GM18873 (cell line): ENCODE data around the gene GNAT3.

Experiments
- ATAC-seq: cut with Tn5 transposase; IDR thresholded peaks from one replicate; pipeline ENCODE4 v1.9.1; 2021; ENCODE audit warnings: mild to moderate bottlenecking, moderate library complexity, moderate number of reproducible peaks; ENCODE audit not compliant: unreplicated experiment, low FRiP score

The GNAT3 gene

DNA sequence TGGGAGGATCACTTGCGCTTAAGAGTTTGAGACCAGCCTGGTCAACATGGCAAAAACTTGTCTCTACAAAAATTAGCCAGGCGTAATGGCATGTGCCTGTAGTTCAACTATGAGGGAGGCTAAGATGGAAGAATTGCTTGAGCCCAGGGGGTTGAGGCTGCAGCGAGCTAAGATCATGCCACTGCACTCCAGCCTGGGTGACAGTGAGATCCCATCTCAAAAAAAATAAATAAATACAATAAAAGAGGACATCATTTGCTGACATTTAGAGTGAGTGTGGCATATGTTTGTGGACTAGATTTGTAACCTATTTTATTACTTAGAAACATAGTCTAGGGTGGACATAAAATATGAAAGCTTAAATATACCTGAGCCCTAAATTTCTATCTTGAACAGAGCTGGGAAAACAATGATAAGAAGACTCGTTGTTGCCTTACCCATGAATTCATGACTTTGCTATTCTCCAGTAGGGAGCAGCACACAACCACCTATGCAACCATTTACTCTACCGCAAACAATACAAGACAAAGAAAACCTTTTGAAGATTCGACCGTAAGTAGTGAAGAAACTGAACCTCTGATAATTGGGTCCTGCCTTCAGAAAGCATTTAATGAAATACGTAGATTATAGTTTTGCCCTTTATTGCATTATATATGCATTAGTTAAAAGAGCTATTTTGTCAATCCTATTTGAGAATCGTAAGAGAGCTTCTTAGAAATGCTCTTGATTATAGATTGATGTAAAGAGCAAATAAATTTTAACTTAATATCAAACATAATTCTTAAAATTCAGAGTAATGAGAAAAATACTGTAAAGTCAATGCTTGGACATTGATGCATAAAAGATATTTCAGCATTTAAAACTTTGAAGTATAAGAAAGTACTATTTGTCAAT is 83.5 kb downstream of the GNAT3 start:
- ATAC-seq = no peak

DNA sequence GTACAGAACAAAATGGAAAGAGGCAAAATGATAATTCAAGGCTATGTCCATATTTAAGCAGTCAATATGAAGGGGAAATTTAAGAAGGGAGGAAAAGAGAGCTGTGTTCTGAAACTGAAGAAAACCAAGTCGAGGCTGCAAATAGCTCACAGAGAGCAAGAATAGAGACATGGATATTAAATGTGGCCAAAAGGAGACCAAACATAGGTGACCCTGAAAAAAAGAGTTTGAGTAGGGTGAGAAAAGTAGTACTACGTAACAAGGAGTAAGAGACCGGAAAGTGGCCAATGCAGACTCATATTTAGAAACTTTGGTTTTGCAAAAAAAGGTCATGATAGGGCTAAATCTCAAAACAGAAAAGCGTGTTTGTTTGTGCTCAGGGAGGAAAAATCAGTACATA is 84.6 kb downstream of the GNAT3 start:
- ATAC-seq = no peak

DNA sequence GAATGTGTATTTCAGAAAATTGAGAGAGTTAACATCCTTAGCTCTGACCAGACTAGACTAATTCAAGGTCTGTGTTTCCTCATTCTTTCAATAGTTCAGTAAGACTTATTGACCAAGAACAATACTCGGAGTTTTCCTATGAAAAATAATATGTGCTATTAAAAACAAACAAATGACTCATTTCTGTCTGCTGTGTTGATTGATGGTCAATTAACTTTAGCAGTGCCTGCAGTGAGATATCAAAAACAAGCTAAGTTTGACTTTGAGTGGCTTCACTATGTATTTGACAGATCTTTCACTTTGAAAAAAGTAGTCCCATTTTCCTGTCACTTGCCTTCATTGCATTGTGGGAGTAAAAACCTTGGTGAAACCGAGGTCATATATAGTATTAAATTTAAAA is 91.0 kb downstream of the GNAT3 start:
- ATAC-seq = no peak

DNA sequence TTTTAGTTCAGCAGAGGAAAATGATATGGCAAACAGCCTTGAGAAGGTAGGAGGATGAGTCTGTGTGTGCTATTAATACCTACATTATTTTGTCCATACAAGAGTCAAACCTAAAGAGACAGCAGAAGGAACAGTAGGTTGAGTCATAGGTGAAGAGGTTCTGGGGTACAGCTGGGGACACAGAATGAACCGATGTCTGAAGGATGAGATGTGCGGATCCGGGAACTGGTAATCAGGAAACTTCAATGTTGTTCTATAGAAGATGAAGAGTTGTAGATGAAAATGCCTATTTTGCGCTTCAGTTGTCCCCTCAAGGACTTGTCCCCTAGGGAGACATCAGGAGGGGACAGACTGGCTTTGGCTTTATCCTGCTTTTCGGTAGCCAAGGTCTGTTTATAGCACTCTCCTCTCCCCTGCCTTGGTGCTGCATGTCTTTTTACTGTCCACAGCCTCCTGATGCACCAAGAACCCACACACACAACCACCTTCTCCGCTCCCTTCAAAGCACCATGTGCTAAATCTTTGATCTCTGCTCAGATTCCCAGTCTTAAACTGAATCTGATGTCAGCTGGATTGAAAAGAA is 94.6 kb downstream of the GNAT3 start:
- no peak for ATAC-seq

DNA sequence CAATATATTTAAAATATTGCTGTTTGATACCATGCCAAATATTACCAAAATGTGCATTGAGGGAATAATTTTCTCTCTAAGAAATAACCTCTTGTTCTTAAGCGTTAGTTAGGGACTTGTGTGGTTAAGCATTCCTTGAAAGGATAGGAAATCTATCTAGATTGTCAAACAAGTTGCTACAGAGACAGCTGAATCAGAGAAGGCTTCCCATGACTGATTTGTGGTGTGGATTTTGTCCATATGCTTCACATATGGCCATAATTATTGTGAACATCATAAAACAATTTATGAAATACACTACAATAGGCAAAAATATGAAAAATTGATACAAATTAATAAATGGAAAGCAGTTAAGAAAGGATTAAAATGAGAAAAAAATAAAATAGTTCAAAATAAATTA is 96.3 kb downstream of the GNAT3 start:
- no peak for ATAC-seq

DNA sequence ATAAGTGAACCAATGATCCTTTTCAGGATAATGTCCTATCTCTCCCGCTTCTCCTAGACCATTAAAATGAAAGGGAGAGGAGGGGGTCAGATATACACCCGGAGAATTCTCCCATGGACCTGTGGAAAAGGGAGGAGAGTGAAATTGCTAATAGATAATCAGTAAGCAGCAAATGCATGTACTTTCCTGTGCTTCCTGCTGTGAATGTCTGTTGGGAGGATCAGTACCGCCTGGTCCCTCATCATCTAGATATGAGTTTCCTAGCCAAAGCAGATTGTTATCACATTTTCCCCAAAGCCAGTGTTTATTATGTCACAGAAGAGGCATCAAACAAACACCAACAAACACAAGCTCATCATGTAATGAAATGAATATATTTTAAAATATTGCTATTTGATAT is 96.8 kb downstream of the GNAT3 start:
- no peak for ATAC-seq

DNA sequence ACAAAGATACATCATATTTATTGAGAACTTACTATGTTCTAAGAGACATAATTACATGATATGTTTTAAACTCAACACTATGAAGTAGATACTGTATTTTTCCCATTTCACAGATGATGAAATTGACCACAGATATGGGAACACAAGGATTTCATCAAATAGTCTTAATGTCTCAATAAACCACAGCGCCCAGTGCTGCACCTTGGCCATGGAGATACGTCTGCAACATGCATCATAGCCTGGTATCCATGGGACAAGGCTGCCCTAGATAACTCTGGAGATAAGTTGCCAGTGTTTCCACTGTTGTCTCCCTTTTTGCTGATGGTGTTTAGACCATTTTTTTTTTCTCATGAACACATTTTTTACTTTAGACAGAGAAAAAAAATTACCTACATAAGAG is 97.5 kb downstream of the GNAT3 start:
- no peak for ATAC-seq

DNA sequence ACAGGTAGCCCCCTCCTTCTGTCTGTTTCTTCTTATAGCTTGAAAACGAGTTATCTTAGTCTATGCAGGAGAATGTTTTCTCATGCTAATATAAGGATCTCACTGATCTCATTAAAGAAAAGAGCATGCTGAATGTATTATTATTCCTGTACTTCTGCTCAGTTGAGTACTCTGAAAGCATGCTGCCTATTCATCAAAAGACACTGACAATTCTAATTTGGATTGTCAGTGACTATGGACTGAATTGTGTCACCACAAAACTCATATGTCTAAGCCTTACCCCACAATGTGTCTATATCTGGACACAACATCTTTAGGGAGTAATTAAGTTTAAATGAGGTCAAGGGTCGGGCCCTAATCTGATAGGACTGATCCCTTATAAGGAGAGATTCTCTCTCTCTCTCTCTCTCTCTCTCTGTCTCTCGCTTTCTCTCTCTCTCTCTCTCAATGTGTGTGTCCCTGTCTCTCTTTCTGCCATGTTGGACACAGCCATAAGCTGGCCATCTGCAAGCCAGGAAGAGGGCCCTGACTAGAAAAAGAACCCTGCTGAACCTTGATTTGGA is 98.4 kb downstream of the GNAT3 start:
- no peak for ATAC-seq

DNA sequence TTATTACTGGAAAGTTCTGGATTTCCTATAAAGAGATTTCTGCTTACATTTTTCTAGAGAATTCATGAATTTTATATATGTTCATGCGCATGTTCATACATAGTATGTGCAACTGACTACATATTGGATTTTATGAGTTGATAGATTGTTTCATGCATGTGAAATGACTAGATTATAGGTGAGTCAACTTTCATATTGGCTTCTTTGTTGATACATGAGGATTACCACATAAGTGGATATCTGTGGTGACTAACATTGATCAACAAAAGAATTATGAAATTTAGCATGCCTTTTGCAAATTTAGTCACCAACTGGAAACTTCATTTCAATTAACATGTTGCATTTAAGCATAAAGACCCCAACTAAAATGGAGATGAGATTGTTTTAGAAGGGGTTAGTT is 99.0 kb downstream of the GNAT3 start:
- ATAC-seq = no peak

DNA sequence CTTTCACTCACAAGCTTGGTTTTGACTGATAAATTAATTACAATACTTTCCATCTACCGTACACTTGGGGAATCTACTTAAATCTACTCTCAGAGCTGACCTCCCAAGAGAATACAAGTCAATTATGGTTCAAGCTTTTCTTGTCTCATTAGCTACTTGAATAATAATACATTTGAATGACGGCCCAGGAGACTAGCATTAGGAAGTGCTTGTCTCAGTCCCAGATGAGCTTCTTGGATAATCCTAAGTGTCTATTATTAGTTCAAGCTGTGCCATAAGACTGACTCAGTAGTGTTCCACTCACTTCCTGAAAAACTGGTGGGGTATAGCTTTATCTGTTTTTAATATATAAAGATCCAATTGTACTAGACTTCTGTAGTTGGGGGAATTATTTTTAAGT is 100.2 kb downstream of the GNAT3 start:
- ATAC-seq = no peak

DNA sequence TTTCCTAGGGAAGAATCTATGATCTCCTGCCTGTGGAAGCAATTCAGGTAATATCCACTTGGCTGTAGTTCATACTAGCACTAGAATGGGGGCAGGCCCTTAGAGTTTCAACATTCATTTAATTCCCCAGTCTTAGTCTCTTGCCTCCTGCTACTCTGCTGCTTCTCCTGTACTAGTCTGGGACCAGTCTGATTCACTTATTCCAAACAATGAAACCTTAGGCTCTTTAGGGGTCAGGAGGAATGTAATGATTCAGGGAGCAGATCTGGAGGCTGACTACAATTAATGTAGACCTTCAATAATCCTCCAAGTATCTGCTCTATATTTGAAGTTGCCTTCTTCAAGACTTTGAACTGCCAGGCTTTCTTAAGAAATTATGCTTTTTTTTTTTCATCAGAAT is 101.8 kb downstream of the GNAT3 start:
- no peak for ATAC-seq
